ENCODE results near the gene ZNRF1.
A peak's percentile ranks its signal among the peaks of the same experiment; 100 is the strongest.
"Not testable (repeated sequence)": the region's sequence is repeated elsewhere in the genome, so short reads cannot be mapped to it uniquely, and the experiment has no call there.

The ZNRF1 gene

DNA sequence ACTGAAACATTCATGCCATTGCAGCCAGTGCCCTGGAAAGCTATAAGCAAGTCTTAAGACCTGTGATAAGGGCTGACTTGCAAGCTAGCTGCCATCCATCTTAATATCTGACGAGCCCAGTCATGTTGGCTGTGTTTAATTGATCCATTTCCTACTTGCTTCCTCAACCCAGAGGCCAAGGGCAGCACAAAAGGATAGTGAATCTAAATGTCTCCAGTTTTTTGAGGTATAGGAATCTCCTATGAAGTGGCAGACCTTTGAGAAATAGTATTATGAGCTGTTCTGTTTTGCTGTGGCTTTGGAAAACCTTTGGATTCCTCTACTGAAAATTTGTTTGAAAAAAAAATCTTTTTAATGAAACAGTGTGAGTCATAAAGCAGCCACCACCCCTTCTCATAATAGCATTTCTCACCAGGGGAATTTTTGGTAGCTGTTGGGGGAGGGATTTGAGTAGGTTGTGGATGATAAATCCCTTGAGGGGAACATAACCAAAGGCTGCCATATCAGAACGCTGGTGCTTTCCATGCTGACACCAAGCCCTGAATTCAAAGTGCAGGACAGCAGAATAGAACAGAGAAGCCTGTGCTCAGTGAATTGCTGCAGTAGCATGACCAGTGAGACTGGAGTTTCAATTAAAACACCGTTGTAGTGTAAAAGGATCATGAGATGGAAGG is 12.9 kb downstream of the ZNRF1 start:
- DNase-seq (ENCODE audit: low read depth) = peak; percentile 62
- H3K4me3 ChIP-seq (ENCODE audit: low read depth, low read length) = peak overlapping the region; percentile 6; the same call in 1 of the 2 replicates
- TF ChIP-seq, protein P1, sequence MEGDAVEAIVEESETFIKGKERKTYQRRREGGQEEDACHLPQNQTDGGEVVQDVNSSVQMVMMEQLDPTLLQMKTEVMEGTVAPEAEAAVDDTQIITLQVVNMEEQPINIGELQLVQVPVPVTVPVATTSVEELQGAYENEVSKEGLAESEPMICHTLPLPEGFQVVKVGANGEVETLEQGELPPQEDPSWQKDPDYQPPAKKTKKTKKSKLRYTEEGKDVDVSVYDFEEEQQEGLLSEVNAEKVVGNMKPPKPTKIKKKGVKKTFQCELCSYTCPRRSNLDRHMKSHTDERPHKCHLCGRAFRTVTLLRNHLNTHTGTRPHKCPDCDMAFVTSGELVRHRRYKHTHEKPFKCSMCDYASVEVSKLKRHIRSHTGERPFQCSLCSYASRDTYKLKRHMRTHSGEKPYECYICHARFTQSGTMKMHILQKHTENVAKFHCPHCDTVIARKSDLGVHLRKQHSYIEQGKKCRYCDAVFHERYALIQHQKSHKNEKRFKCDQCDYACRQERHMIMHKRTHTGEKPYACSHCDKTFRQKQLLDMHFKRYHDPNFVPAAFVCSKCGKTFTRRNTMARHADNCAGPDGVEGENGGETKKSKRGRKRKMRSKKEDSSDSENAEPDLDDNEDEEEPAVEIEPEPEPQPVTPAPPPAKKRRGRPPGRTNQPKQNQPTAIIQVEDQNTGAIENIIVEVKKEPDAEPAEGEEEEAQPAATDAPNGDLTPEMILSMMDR (IDR thresholded peaks at IDR 0.05; ENCODE audit: low read depth, low read length, missing control alignments) = no peak

DNA sequence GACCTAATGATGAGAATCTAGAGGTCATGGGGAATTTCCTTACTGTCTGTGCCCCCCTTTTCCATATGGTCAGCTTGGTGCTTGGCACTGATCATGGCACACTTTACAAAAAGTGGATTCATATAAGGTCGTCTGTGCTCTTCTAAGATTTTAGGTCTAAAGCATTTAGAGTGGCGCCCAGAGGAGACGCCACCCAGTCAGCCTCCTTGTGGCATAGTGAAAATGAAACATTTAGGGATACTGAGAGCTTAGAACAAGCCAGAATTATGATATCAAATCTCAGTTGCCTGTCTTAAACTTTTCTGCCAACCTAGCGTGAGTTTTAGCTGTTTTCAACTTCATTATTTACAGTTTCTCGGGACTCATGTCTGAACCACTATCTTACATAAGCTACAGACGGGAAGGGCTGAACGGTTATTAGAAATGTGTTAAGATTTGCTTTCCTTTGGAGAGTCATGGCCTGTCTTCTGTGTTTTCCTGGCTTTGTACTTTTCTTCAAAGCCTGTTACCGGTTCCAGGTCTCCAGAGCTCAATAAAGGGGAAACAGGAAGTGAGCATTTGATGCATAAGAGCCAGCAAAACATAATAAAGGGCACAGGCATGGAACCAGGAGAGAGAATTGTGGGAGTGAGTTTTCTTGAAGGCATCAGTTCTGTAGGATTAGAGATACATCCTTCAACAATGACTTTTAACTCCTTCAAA is 13.7 kb downstream of the ZNRF1 start:
- DNase-seq (ENCODE audit: low read depth) = no peak
- TF ChIP-seq, protein P1 (IDR thresholded peaks at IDR 0.05; ENCODE audit: low read depth, low read length, missing control alignments) = no peak
- peak overlapping the region; percentile 6 for H3K4me3 ChIP-seq (ENCODE audit: low read depth, low read length)

- H3K4me3 ChIP-seq (ENCODE audit: low read depth, low read length) = peak overlapping the region; percentile 6; the same call in 1 of the 2 replicates
- not testable (repeated sequence) for DNase-seq (ENCODE audit: low read depth)
Measured at GRCh38 chr16:75013123-75013522, 14.3 kb downstream of the ZNRF1 start.

- H3K4me3 ChIP-seq (ENCODE audit: low read depth, low read length) = no peak overlapping the region
- TF ChIP-seq, protein P1 (IDR thresholded peaks at IDR 0.05; ENCODE audit: low read depth, low read length, missing control alignments) = no peak
- DNase-seq (ENCODE audit: low read depth) = no peak
Measured at GRCh38 chr16:75014318-75014717, 15.5 kb downstream of the ZNRF1 start.

DNA sequence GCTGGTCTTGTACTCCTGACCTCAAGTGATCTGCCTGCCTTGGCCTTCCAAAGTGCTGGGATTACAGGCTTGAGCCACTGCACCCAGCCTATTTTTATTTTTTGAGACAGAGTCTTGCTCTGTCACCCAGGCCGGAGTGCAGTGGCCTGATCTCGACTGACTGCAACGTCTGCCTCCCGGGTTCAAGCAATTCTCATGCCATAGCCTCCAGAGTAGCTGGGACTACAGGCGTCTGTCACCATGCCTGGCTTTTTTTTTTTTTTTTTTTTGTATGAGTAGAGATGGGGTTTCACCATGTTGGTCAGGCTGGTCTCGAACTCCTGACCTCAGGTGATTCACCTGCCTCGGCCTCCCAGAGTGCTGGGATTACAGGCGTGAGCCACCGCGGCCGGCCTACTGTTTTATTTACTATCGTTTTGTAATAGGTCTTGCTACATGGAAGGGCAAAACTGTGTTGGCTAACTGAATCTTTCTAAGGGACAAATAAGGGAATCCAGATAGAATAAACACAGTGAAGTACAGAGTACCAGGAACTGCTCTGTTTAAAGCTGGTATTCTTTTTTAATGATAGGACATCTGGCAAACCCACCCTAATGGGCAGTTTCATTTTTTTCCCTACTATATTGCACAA is 17.7 kb downstream of the ZNRF1 start:
- not testable (repeated sequence) for H3K4me3 ChIP-seq (ENCODE audit: low read depth, low read length); DNase-seq (ENCODE audit: low read depth)

DNA sequence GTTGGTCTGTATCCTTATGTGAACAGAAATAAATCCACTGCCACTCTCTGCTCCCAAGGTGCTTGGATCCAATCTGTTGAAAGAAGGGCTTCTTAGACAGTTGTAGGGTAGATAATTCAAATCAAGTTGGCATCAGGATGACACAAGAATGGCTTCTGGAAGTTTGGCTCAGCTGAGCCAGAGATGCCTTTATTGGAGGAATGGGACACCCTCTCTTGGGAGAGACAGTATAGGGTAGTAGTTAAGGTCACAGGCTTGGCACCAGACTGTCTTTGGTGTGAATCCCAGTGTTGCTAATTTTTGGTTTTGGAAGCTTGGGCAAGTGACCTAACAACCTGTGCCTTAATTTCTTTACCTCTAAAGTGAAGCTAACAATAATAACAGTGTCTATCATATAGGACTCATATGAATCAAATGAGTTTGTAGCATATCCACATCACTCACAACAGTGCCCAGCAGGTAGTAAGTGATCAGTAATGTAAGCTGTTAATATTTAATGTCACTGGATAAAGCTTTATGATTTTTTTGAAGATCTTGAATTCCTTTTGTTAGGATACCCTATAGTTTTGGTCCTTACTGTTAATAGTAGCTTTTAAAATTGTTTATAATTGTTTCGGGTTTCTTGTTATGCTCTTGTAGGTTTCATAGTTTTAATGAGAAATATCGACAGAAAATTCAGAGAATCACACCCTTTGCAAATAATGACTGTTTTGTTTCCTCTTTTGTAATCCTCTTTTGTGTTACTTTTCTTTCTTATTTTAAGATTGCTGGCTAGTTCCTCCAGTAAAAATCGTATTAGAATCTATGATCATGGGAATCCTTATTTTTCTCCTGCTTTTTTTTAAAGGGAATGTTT is 19.1 kb downstream of the ZNRF1 start:
- H3K4me3 ChIP-seq (ENCODE audit: low read depth, low read length) = no peak overlapping the region
- TF ChIP-seq, protein P1 (IDR thresholded peaks at IDR 0.05; ENCODE audit: low read depth, low read length, missing control alignments) = no peak
- no peak for DNase-seq (ENCODE audit: low read depth)

DNA sequence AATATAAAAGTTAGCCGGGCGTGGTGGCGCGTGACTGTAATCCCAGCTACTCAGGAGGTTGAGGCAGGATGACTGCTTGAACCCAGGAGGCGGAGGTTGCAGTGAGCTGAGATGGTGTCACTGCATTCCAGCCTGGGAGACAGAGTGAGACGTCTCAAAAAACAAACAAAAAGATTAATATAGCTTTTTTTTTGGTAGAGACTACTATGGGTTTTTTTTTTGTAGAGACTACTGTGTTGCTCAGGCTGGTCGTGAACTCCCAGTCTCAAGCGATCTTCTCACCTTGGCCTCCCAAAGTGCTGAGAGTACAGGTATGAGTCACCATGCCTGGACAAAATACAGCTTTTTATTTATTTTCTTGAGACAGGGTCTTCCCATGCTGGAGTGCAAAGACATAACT is 20.2 kb downstream of the ZNRF1 start:
- TF ChIP-seq, protein P1 (IDR thresholded peaks at IDR 0.05; ENCODE audit: low read depth, low read length, missing control alignments) = no peak
- no peak overlapping the region for H3K4me3 ChIP-seq (ENCODE audit: low read depth, low read length)
- no peak for DNase-seq (ENCODE audit: low read depth)

Measured in GM12864 (cell line).